Adrenal gland (tissue), 12 donors: ENCODE measurements around the gene ERG28. TPM values are rescaled to one million over a fixed set of nuclear protein-coding genes. Genes with fewer than 3 reads are reported as not detected.

Source experiments
- DNase-seq, 7 donors: peaks; one replicate each; pipeline ENCODE4 v3.0.0-alpha.2; 2019 to 2020
- H3K27ac ChIP-seq, 5 donors: fragments of 200-600 bp; sonication (generic) in 4 of 5; 1 replicate in 3 of 5; 2 replicates in 2 of 5; pipeline versions ENCODE4 v1.5.1 to v1.8.0; 2016 to 2020; ENCODE audit warnings: mild to moderate bottlenecking in 1 of 5
- H3K27me3 ChIP-seq: fragments of 200-600 bp; 2 replicates; pipeline ENCODE4 v1.8.0; 2021
- H3K36me3 ChIP-seq, 2 donors: fragments of 200-600 bp; replicated peaks in 1 of 2; 1 replicate in 1 of 2; 2 replicates in 1 of 2; pipeline versions ENCODE4 v1.5.1 to v1.8.0; 2018 to 2022
- H3K4me1 ChIP-seq, 2 donors: fragments of 200-600 bp; replicated peaks in 1 of 2; 1 replicate in 1 of 2; 2 replicates in 1 of 2; pipeline versions ENCODE4 v1.5.1 to v1.8.0; 2018 to 2021
- H3K4me3 ChIP-seq, 4 donors: fragments of 200-600 bp; sonication (generic) in 3 of 4; one replicate each; pipeline ENCODE4 v1.5.1; 2016 to 2018
- H3K9me3 ChIP-seq, 3 donors: fragments of 200-600 bp; sonication (generic) in 1 of 3; replicated peaks in 1 of 3; 1 replicate in 2 of 3; 2 replicates in 1 of 3; pipeline versions ENCODE4 v1.5.1 to v1.8.0; 2016 to 2021
- CTCF ChIP-seq, 6 experiments: fragments of 450-650 bp in 4 of 6; fragments of 200-600 bp in 2 of 6; sonication (generic) in 1 of 6; IDR thresholded peaks; 1 replicate in 5 of 6; 2 replicates in 1 of 6; pipeline versions ENCODE4 v1.5.1 to v1.8.0; 2016 to 2021; ENCODE audit warnings: antibody characterized with exemption in 6 of 6, mild to moderate bottlenecking in 2 of 6, moderate library complexity in 1 of 6
- POLR2A ChIP-seq, 2 donors: fragments of 450-650 bp; IDR thresholded peaks; one replicate each; pipeline ENCODE4 v1.6.1; 2017; ENCODE audit warnings: antibody characterized with exemption in 2 of 2, mild to moderate bottlenecking in 2 of 2, moderate library complexity in 1 of 2
- WGBS, 4 donors: extraction: QIAGEN DNeasy Blood & Tissue Kit in 2 of 4; methylation state at CpG; one replicate each; pipeline versions ENCODE4 v1.1.5 to v1.1.7; 2013 to 2017; 5-methylcytosine and 5-hydroxymethylcytosine counted together
- intact Hi-C, 2 donors: fragments of 100-400 bp; cut with DNase I; formaldehyde crosslinking; loops; one replicate each; pipeline versions ENCODE4 v1.14.1 to v1.15.0; 2022 to 2023
- polyA plus RNA-seq, 3 donors: library from polyadenylated mRNA; stranded (reverse); fragments of 200-250 nt in 2 of 3; fragments of 350-450 nt in 1 of 3; fragmentation: Illumina TruSeq in 1 of 3; extraction: RNeasy Lipid Tissue Mini Kit (QIAGEN cat#74804) in 1 of 3; gene quantifications; one replicate each; pipeline ENCODE4 v1.2.3, GENCODE V29; 2013 to 2014
- total RNA-seq, 9 donors: library from RNA; depleted of rRNA in 4 of 9; stranded (reverse); fragments of >200 nt in 4 of 9; fragments of 120-200 nt in 1 of 9; fragmentation: NEBNext Ultra II Directional in 1 of 9; extraction: Animal tissue kit (Norgen Biotek cat#: 25700) in 1 of 9; gene quantifications; one replicate each; pipeline versions ENCODE4 v1.1.0 to v1.2.4, GENCODE V29; 2013 to 2023
- donor health status: healthy with polysubstance abuse.
- donor health status: Bipolar disorder and iron deficiency.
- donor health status: DM: yes; HTN: yes; CAD: no.
- donor health status: DM: no; HTN: no; CAD: no.
- donor health status: DM: no; HTN: no; CAD: no.
- donor health status: DM: yes; HTN: yes; CAD: no.

Gene ERG28
- total and polyA plus RNA-seq, 12 donors: 12.1 to 106 (median 29.7) TPM

GRCh38 chr14:75640876-75641275, 19.8 kb downstream of the ERG28 start:
- Histone ChIP-seq H3K27ac (no peak overlapping the region), H3K4me3 (no peak overlapping the region), H3K9me3 (no peaks in the 10 kb centered on the region), H3K4me1 (peaks cover 4 to 11% of the 10 kb centered on the region in 2 donors), H3K27me3 (no peaks in the 10 kb centered on the region), H3K36me3 (peaks cover 0 to 10% of the 10 kb centered on the region in 2 donors)
- DNase-seq: peak in 1 of 7 donors; percentile 35
- 87 to 97% (median 95%) methylated on average over 3 of the region's 3 CpGs for WGBS, 4 donors
- intact Hi-C loops: no loop called here
- no peak for TF ChIP-seq POLR2A (IDR thresholded peaks at IDR 0.05)

GRCh38 chr14:75636100-75636692, 24.5 kb downstream of the ERG28 start:
- intact Hi-C loops: loop anchor here in 1 of 2 donors (10.0 kb wide), 1 partner anchor 51 kb away; no protein-coding TSS in a partner anchor
- peak overlapping the region in 3 of 5 donors; percentile 33 to 84 (median 72) for H3K27ac ChIP-seq

GRCh38 chr14:75634848-75635247, 25.8 kb downstream of the ERG28 start:
- peaks cover 4 to 11% of the 10 kb centered on the region in 2 donors for H3K4me1 ChIP-seq
- TF ChIP-seq POLR2A (IDR thresholded peaks at IDR 0.05): no peak
- TF ChIP-seq CTCF (IDR thresholded peaks at IDR 0.05): no peak
- H3K27me3 ChIP-seq: no peaks in the 10 kb centered on the region
- DNase-seq: no peak
- no peaks in the 10 kb centered on the region for H3K9me3 ChIP-seq
- H3K27ac ChIP-seq: peak overlapping the region in 1 of 5 donors; percentile 72
- intact Hi-C loops: loop anchor here in 1 of 2 donors (10.0 kb wide), 1 partner anchor 50 kb away; no protein-coding TSS in a partner anchor
- no peaks in the 10 kb centered on the region for H3K36me3 ChIP-seq
- no peak overlapping the region for H3K4me3 ChIP-seq
- 86 to 92% (median 90%) methylated on average over 3 to 5 of the region's 5 CpGs for WGBS, 4 donors

More at GRCh38 chr14:75636100-75636692, 24.5 kb downstream of the ERG28 start:
- Histone ChIP-seq H3K4me3 (no peak overlapping the region), H3K9me3 (no peaks in the 10 kb centered on the region), H3K36me3 (no peaks in the 10 kb centered on the region), H3K4me1 (peaks cover 4 to 11% of the 10 kb centered on the region in 2 donors), H3K27me3 (no peaks in the 10 kb centered on the region)
- 53 to 63% (median 62%) methylated on average over 2 to 13 of the region's 13 CpGs for WGBS, 4 donors
- DNase-seq: peak in 6 of 7 donors; percentile 38 to 79 (median 53)
- no peak for TF ChIP-seq POLR2A (IDR thresholded peaks at IDR 0.05)
- TF ChIP-seq CTCF (IDR thresholded peaks at IDR 0.05): no peak

GRCh38 chr14:75631453-75631831, 29.2 kb downstream of the ERG28 start:
- DNase-seq: no peak
- Histone ChIP-seq H3K4me3 (no peak overlapping the region), H3K9me3 (no peaks in the 10 kb centered on the region), H3K36me3 (no peaks in the 10 kb centered on the region), H3K4me1 (peaks cover 1 to 6% of the 10 kb centered on the region in 2 donors), H3K27ac (peak overlapping the region in 2 of 5 donors; percentile 26 to 68), H3K27me3 (no peaks in the 10 kb centered on the region)
- TF ChIP-seq POLR2A (IDR thresholded peaks at IDR 0.05) (no peak), CTCF (IDR thresholded peaks at IDR 0.05) (no peak)
- 71 to 85% (median 76%) methylated on average over 5 of the region's 5 CpGs for WGBS, 4 donors
- intact Hi-C loops: loop anchor here in 1 of 2 donors (10.0 kb wide), 1 partner anchor 47 kb away; no protein-coding TSS in a partner anchor
